GM12873 (cell line): ENCODE results near the gene SHOX.

Source experiments
- TF ChIP-seq, protein P1 (sequence below): IDR thresholded peaks from 2 replicates; pipeline ENCODE4 v1.5.1; 2012; ENCODE audit warnings: low read depth, mild to moderate bottlenecking, moderate library complexity, low read length, control low read depth; ENCODE audit not compliant: insufficient read depth; ENCODE audit errors: missing control alignments

Gene SHOX

DNA sequence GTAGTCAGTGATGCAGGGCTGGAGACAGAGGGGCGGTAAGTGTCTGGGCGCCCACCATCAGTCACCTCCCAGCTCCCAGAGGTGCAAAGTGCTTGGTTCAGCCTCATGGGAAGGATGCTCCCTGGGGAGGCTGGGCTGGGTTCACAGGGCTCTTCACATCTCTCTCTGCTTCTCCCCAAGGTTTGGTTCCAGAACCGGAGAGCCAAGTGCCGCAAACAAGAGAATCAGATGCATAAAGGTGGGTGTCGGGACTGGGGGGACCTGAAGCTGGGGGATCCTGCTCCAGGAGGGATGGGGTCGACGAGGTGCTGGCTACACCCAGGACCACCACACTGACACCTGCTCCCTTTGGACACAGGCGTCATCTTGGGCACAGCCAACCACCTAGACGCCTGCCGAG, 10.1 kb downstream of the SHOX start:
- TF ChIP-seq, protein P1, sequence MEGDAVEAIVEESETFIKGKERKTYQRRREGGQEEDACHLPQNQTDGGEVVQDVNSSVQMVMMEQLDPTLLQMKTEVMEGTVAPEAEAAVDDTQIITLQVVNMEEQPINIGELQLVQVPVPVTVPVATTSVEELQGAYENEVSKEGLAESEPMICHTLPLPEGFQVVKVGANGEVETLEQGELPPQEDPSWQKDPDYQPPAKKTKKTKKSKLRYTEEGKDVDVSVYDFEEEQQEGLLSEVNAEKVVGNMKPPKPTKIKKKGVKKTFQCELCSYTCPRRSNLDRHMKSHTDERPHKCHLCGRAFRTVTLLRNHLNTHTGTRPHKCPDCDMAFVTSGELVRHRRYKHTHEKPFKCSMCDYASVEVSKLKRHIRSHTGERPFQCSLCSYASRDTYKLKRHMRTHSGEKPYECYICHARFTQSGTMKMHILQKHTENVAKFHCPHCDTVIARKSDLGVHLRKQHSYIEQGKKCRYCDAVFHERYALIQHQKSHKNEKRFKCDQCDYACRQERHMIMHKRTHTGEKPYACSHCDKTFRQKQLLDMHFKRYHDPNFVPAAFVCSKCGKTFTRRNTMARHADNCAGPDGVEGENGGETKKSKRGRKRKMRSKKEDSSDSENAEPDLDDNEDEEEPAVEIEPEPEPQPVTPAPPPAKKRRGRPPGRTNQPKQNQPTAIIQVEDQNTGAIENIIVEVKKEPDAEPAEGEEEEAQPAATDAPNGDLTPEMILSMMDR, result no peak

GRCh38 chrX:641671-642435, 11.3 kb downstream of the SHOX start:
- TF ChIP-seq, protein P1, result no peak

DNA sequence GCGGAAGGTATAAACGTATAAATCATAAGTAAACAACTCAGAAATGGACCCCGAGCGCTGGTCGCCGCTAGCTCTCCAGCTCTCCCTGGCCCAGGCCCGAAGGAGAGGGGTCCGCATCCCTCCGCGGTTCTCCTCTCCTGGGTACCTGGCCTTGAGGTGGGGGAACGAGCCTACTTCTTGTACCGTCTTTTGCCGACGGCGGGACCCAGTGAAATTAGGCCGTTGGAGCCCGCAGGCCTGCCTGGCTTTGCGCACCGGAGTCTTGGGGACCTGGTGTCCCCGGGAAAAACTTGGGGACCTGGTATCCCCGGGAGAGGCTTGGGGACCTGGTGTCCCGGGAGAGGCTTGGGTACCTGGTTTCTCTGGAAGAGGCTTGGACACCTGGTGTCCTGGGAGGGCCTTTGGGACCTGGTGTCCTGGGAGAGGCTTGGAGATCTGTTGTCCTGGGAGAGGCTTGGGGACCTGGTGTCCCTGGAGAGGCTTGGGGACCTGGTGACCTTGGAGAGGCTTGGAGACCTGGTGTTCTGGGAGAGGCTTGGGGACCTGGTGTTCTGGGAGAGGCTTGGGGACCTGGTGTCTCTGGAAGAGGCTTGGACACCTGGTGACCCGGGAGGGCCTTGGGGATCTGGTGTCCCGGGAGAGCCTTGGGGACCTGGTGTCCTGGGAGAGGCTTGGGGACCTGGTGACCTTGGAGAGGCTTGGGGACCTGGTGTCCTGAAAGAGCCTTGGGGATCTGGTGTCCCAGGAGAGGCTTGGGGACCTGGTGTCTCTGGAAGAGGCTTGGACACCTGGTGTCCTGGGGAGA, 12.0 kb downstream of the SHOX start:
- TF ChIP-seq, protein P1, result no peak

DNA sequence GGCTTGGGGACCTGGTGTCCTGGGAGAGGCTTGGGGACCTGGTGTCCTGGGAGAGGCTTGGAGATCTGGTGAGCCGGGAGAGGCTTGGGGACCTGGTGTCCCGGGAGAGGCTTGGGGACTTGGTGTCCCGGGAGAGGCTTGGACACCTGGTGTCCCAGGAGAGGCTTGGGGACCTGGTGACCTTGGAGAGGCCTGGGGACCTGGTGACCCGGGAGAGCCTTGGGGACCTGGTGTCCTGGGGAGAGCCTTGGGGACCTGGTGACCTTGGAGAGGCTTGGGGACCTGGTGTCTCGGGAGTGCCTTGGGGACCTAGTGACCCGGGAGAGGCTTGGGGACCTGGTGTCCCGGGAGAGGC, 12.6 kb downstream of the SHOX start:
- TF ChIP-seq, protein P1, result no peak

DNA sequence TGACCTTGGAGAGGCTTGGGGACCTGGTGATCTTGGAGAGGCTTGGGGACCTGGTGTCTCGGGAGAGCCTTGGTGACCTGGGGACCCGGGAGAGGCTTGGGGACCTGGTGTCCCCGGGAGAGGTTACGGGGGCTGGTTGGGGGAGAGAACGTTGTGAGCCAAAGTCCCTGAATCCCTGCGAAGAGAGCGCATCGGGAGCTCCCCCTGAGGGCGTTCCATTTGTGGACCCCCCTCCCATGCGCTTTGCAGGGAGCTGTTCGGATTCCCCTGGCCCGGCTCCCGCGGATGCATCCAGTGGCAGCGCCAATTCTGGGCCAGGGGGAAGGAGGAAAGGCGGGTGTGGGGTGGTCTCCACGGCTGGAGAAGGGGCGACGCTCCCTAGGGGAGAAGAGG, 13.3 kb downstream of the SHOX start:
- TF ChIP-seq, protein P1, result no peak

DNA sequence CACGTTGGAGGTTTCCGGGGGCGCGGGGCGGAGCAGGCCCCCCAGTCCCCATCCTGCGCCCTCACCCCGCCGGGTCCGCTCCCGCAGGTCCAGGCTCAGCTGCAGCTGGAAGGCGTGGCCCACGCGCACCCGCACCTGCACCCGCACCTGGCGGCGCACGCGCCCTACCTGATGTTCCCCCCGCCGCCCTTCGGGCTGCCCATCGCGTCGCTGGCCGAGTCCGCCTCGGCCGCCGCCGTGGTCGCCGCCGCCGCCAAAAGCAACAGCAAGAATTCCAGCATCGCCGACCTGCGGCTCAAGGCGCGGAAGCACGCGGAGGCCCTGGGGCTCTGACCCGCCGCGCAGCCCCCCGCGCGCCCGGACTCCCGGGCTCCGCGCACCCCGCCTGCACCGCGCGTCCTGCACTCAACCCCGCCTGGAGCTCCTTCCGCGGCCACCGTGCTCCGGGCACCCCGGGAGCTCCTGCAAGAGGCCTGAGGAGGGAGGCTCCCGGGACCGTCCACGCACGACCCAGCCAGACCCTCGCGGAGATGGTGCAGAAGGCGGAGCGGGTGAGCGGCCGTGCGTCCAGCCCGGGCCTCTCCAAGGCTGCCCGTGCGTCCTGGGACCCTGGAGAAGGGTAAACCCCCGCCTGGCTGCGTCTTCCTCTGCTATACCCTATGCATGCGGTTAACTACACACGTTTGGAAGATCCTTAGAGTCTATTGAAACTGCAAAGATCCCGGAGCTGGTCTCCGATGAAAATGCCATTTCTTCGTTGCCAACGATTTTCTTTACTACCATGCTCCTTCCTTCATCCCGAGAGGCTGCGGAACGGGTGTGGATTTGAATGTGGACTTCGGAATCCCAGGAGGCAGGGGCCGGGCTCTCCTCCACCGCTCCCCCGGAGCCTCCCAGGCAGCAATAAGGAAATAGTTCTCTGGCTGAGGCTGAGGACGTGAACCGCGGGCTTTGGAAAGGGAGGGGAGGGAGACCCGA, 14.0 kb downstream of the SHOX start:
- TF ChIP-seq, protein P1, result no peak

DNA sequence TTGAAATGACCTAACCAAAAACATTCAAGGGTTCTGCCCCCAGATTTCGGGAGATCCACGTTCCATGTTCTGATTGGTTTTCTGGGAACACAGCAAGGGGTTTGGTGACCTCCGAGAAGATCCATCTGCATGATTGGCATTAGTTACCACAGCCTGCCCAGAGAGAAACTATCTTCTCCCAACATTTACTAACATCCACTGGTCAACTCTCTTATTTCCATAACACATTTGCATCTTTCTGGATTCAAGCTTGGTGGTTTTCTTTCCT, 15.6 kb downstream of the SHOX start:
- TF ChIP-seq, protein P1, result no peak
